Panc1 (cell line): ENCODE data around the gene TYW3.

Source experiments
- CTCF ChIP-seq: fragments of 450-650 bp; IDR thresholded peaks from 2 replicates; pipeline ENCODE4 v1.5.1; 2017; ENCODE audit warnings: mild to moderate bottlenecking
- POLR2AphosphoS5 ChIP-seq: IDR thresholded peaks from 2 replicates; pipeline ENCODE4 v1.6.1; 2012; ENCODE audit warnings: mild to moderate bottlenecking, low read depth, low read length, moderate library complexity
- REST ChIP-seq, 2 experiments: IDR thresholded peaks; 2 replicates each; pipeline ENCODE4 v1.6.1; 2011 to 2012; ENCODE audit warnings: low read depth in 2 of 2, control low read depth in 1 of 2, low read length in 1 of 2, mild to moderate bottlenecking in 1 of 2, moderate library complexity in 1 of 2; ENCODE audit not compliant: insufficient read depth in 1 of 2
- SIN3A ChIP-seq: IDR thresholded peaks from 2 replicates; pipeline ENCODE4 v1.6.1; 2012; ENCODE audit warnings: low read depth, mild to moderate bottlenecking, low read length, moderate library complexity, borderline replicate concordance; ENCODE audit not compliant: insufficient read depth
- TCF7L2 ChIP-seq: IDR thresholded peaks from 2 replicates; pipeline ENCODE4 v1.6.1; 2011; ENCODE audit warnings: mild to moderate bottlenecking, low read depth, low read length, inconsistent platforms

GRCh38 chr1:74690364-74690696, 42.6 kb upstream of the TYW3 start:
- no peak for TF ChIP-seq CTCF
- TF ChIP-seq REST (IDR thresholded peaks at IDR 0.05; ENCODE audit: insufficient read depth in 1 of 2, low read depth in 2 of 2, low read length in 1 of 2) = no peak
- TF ChIP-seq TCF7L2 = no peak
- TF ChIP-seq POLR2AphosphoS5 = no peak
- TF ChIP-seq SIN3A = no peak
